ENCODE results near the gene ENG.

DNA sequence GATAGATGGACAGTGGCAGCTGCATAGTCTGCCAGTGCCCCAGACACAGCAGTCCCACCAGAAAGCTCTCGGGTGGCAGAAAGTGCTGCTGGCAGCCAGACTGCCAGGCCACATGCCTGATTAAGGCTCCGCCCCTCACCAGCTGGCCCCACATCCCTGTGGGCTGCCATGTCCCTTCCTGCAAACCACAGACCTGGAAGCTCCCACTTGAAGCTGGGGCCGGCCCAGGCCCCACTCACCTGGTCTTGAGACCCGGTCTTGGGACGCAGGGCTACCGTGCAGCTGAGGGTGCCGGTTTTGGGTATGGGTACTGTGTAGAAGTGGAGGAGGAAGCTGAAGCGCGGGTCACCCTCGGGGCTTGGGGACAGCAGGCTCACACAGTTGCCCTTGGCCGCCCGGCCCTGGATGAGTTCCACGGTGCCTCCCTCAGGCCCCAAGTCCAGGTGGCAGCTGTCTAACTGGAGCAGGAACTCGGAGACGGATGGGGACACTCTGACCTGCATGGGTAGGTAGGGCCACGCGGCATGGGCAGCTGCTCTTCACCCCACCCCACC is 36.5 kb downstream of the ENG start:
- TF ChIP-seq EGR1 (IDR thresholded peaks at IDR 0.05; ENCODE audit: borderline replicate concordance, low read depth, low read length) (no peak), SP2 (IDR thresholded peaks at IDR 0.05; ENCODE audit: low read length) (no peak), KDM5A (IDR thresholded peaks at IDR 0.05; ENCODE audit: low read length) (no peak), GABPA (IDR thresholded peaks at IDR 0.05; ENCODE audit: borderline replicate concordance, insufficient read depth, low read length) (no peak), HDAC2 (IDR thresholded peaks at IDR 0.05; ENCODE audit: borderline replicate concordance in 1 of 2, low read depth in 2 of 2, low read length in 2 of 2) (no peak), NRF1 (IDR thresholded peaks at IDR 0.05; ENCODE audit: low read depth, low read length) (no peak), POLR2A (IDR thresholded peaks at IDR 0.05; ENCODE audit: control extremely low read depth in 1 of 2, low read depth in 2 of 2, low read length in 2 of 2) (no peak), FOSL1 (IDR thresholded peaks at IDR 0.05; ENCODE audit: insufficient read depth, low read depth, low read length) (no peak), PHF8 (conservative IDR thresholded peaks at IDR 0.05; ENCODE audit: low read depth, low read length) (no peak), SRF (IDR thresholded peaks at IDR 0.05; ENCODE audit: low read depth, low read length) (no peak), EZH2 (IDR thresholded peaks at IDR 0.05; ENCODE audit: low read depth, low read length, severe bottlenecking) (no peak), TAF1 (IDR thresholded peaks at IDR 0.05; ENCODE audit: low read depth, low read length) (no peak)
- TF ChIP-seq, protein P1, sequence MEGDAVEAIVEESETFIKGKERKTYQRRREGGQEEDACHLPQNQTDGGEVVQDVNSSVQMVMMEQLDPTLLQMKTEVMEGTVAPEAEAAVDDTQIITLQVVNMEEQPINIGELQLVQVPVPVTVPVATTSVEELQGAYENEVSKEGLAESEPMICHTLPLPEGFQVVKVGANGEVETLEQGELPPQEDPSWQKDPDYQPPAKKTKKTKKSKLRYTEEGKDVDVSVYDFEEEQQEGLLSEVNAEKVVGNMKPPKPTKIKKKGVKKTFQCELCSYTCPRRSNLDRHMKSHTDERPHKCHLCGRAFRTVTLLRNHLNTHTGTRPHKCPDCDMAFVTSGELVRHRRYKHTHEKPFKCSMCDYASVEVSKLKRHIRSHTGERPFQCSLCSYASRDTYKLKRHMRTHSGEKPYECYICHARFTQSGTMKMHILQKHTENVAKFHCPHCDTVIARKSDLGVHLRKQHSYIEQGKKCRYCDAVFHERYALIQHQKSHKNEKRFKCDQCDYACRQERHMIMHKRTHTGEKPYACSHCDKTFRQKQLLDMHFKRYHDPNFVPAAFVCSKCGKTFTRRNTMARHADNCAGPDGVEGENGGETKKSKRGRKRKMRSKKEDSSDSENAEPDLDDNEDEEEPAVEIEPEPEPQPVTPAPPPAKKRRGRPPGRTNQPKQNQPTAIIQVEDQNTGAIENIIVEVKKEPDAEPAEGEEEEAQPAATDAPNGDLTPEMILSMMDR (IDR thresholded peaks at IDR 0.05; ENCODE audit: control extremely low read depth in 1 of 3, insufficient read depth in 1 of 3, low read depth in 1 of 3, low read length in 3 of 3): no peak
